Measurements from ENCODE around the gene HMCN2.

The HMCN2 gene

DNA sequence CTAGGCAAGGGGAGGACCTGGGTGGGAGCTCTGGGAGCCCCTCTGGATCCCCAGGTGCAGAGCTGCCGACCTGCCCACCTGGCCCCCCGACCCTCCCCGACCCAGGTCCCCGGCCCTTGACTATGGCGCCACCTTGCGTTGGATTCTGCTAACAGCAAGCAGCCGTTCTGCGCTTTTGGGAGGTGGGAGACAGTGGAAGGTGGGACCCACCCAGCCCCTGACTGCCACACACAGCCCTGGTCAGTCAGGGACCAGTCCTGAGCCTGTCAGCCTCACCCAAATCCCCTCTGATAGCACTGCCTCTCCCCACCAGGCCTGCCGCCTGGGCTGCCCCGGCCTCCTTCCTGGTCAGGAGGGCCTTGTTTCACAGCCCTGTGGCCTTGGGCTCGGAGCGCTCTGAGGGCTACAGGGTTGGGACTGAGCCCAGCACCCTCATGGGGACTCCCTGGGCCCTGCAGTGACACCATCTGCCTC lies 77.9 kb downstream of the HMCN2 start:
- no peak for DNase-seq (ENCODE audit: low spot score)
- FAIRE-seq, result no peak

DNA sequence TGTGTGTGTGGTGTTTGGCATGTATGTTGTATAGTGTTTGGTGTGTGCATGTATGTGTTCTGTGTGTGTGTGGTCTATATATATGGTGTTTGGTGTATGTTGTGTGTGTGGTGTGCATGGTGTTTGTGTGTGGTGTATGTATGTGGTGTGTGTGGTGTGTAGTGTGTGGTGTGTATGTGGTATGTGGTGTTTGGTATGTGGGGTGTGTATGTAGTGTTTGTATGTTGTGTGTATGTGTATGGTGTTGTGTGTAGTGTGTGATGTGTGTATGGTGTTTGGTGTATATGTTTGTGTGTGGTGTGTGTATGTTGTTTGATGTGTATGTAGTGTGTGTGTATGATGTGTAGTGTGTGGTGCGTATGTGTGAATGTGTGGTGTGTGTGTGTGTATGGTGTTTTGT lies 78.8 kb downstream of the HMCN2 start:
- DNase-seq (ENCODE audit: low spot score) (no peak), FAIRE-seq (no peak)

- DNase-seq (ENCODE audit: low spot score) (no peak), FAIRE-seq (no peak)
Observed at GRCh38 chr9:130345009-130345896, 79.7 kb downstream of the HMCN2 start.

DNA sequence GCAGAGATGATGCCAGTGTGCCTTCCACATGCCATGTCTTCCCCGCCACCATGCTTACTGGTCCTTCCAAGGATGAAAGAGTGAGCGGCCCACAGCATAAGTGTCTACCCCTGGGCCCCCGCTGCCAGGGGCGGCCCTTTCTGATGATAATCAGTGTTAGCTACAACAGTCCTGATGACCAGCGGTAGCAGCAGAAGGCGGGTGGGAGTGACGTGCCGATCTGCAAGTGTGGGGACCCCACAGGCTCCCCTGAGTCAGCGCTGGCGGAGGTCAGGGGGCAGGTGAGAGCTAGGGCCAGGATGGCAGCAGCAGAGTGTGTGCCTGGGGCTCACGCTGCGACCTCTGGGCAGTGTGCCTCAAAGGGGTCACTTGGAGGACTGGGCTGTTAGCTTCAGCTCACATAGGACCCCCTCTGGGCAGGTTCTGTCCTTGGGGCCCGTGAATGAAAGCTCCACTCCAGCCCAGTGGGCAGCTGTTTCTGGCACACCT lies 80.4 kb downstream of the HMCN2 start:
- DNase-seq (ENCODE audit: low spot score), result no peak
- no peak for FAIRE-seq

GRCh38 chr9:130346431-130346830 lies 80.9 kb downstream of the HMCN2 start:
- DNase-seq (ENCODE audit: low spot score), result no peak
- no peak for FAIRE-seq

- no peak for DNase-seq (ENCODE audit: low spot score)
- no peak for FAIRE-seq
Observed at GRCh38 chr9:130347036-130347435, 81.5 kb downstream of the HMCN2 start.

- DNase-seq (ENCODE audit: low spot score) (no peak), FAIRE-seq (no peak)
Observed at GRCh38 chr9:130347931-130348330, 82.4 kb downstream of the HMCN2 start.

GRCh38 chr9:130348341-130348740 lies 82.8 kb downstream of the HMCN2 start:
- DNase-seq (ENCODE audit: low spot score) (no peak), FAIRE-seq (no peak)

- FAIRE-seq, result no peak
- DNase-seq (ENCODE audit: low spot score), result no peak
Observed at GRCh38 chr9:130348881-130349280, 83.3 kb downstream of the HMCN2 start.

GRCh38 chr9:130349398-130349797 lies 83.8 kb downstream of the HMCN2 start:
- DNase-seq (ENCODE audit: low spot score) (no peak), FAIRE-seq (no peak)

DNA sequence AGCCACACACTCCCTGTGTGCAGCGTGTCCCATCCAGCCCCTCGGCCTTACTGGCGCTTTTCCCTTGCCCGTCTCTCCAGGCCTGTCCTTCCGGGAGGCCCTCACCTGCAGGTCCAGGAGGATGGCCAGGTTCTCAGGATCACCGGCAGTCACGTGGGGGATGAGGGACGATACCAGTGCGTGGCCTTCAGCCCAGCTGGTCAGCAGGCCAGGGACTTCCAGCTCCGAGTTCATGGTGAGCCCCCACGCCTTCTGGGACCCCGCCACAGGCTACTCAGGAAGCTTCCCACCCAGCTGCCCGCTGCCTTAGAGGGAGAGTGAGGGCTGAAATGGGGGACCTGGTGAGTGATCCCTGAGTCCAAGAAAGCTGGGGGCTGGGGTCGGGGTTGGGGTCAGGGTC lies 85.8 kb downstream of the HMCN2 start:
- DNase-seq (ENCODE audit: low spot score) (no peak), FAIRE-seq (no peak)

GRCh38 chr9:130352081-130352480 lies 86.5 kb downstream of the HMCN2 start:
- DNase-seq (ENCODE audit: low spot score), result peak; percentile 4
- FAIRE-seq, result no peak

DNA sequence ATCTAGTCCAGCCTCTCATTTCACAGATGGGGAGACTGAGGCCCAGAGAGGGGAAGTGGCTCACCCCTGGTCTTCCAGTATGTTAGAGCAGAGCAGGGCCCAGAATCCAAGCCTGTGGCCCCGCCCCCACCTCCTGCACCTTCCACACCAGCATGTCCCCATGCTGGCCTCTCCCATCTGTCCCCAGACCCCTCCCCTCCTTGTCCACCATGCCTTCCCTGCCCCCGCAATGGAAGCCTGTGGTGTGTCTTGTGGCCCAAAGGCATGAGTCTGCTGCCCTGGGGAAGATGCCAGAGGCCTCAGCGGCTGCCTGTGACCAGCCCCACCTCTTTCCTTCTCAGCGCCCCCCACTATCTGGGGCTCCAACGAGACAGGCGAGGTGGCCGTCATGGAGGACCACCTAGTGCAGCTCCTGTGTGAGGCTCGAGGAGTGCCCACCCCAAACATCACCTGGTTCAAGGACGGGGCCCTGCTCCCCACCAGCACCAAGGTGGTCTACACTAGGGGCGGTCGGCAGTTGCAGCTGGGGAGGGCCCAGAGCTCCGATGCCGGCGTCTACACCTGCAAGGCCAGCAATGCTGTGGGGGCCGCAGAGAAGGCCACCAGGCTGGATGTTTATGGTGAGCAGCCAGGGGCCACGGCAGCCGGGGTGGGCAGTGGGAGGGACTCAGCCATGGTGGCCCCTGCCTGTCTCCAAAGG lies 87.2 kb downstream of the HMCN2 start:
- DNase-seq (ENCODE audit: low spot score), result no peak
- FAIRE-seq, result no peak

- FAIRE-seq (no peak), DNase-seq (ENCODE audit: low spot score) (no peak)
Observed at GRCh38 chr9:130354378-130354777, 88.8 kb downstream of the HMCN2 start.

DNA sequence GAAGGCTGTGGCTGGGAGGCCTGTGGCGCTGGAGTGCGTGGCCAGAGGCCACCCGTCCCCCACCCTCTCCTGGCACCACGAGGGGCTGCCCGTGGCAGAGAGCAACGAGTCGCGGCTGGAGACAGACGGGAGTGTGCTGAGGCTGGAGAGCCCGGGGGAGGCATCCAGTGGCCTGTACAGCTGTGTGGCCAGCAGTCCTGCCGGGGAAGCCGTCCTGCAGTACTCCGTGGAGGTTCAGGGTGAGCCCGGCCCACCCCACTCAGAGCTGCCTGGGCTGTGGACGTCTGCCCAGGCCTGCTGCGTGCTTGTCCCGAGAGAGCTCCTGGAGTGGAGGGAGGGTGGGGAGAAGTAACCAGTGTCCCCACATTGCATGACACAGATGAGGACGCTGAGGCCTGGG lies 89.2 kb downstream of the HMCN2 start:
- DNase-seq (ENCODE audit: low spot score) (no peak), FAIRE-seq (no peak)

GRCh38 chr9:130356033-130356432 lies 90.5 kb downstream of the HMCN2 start:
- FAIRE-seq, result no peak
- no peak for DNase-seq (ENCODE audit: low spot score)

DNA sequence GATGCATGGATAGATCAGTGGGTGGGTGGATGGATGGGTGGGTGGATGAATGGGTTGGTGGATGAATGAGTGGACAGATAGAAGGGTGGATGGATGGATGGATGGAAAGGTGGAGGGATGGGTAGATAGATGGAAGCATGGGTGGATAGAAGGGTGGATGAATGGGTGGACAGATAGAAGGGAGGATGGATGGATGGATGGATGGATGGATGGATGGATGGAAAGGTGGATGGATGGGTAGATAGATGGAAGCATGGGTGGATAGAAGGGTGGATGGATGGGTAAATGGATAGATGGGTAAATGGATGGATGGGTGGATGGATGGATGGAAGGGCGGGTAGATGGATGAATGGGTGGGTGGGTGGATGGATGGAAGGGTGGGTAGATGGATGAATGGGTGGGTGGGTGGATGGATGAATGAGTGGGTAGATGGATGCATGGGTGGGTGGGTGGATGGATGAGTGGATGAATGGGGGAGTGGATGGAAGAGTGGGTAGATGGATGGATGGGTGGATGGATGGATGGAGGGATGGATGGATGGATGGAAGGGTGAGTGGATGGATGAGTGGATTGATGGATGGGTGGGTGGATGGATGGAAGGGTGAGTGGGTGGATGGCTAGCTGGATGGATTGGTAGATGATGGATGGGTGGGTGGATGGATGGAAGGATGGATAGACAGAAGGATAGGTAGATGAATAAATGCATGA lies 91.5 kb downstream of the HMCN2 start:
- no peak for DNase-seq (ENCODE audit: low spot score)
- no peak for FAIRE-seq

DNA sequence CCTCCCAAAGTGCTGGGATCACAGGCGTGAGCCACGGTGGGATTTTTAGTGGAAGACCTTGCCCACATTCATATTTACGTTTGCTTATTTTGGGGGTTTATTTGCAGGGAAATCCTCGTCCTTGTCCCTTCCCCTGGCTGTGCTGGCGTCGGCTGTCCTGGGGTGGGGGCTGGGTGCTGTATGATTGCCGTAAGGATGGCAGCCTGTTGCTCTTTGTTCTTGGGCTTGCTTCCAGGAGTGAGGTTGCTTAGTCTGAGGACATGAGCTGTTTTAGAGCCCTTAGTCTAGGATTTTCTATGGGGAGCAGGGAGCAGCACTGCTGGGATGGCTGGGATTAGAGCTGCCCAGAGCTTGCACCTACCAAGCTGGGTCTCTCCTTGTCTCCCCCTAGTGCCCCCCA lies 93.4 kb downstream of the HMCN2 start:
- no peak for FAIRE-seq
- DNase-seq (ENCODE audit: low spot score), result no peak

GRCh38 chr9:130359819-130360218 lies 94.3 kb downstream of the HMCN2 start:
- DNase-seq (ENCODE audit: low spot score), result no peak

DNA sequence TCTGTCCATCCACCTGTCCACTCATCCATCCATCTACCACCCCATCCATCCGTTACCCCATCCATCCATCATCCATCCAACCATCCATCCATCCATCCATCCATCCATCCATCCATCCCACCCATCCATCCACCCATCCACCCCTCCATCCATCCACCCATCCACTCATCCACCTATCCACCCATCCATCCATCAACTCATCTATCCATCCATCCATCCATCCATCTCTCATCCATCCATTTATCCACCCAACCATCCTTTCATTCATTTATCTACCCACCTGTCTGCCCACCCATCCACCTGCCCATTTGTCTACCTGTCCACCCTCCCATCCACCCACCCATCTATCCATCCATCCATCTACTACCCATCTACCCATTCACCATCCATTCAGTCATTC lies 95.1 kb downstream of the HMCN2 start:
- FAIRE-seq (no peak), DNase-seq (ENCODE audit: low spot score) (no peak)

More at GRCh38 chr9:130359819-130360218, 94.3 kb downstream of the HMCN2 start:
- no peak for FAIRE-seq

DNA sequence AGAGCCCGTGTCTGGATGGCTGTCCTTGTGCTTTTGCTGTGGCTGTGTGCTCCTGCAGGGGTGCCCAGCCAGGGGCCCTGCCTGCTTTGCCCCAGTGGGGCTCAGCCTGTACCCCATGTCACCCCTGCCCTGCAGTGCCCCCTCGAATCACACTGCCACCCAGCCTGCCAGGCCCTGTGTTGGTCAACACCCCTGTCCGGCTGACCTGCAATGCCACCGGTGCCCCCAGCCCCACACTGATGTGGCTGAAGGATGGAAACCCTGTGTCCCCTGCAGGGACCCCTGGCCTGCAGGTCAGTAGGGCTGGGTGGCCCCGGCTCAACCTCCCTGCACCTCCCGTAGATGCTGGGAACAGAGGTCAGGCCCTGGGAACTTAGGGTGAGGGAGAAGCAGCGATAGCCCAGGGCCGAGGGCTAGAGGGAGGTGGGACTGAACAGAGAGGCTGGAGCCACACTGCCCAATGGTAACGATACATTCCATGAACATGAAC lies 96.4 kb downstream of the HMCN2 start:
- no peak for DNase-seq (ENCODE audit: low spot score)
- no peak for FAIRE-seq

DNA sequence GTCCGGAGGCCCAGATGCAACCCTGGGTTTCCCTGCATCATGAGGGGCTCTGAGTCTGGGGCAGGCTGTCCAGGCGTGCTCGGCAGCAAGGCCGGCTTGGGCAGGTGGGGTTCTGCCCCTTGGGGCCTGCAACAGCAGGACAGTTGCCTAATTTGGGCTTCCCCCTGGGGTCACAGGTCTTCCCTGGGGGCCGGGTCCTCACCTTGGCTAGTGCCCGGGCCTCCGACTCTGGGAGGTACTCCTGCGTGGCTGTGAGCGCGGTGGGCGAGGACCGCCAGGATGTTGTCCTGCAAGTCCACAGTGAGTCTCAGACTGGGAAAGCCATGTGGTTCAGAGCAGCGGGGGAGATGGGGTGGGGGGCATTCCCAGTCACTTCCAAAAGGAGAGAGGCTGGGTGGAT lies 97.1 kb downstream of the HMCN2 start:
- DNase-seq (ENCODE audit: low spot score), result no peak
- FAIRE-seq, result no peak
